BLaER1 (cell line): ENCODE measurements around the gene TTLL9.
A peak's percentile ranks its signal among the peaks of the same experiment; 100 is the strongest.

Experiments used
- H3K27ac ChIP-seq: shearing (Covaris generic); formaldehyde crosslinking; 2 replicates; pipeline ENCODE4 v1.8.1; 2022
- H3K27me3 ChIP-seq: shearing (Covaris generic); formaldehyde crosslinking; 2 replicates; pipeline ENCODE4 v1.8.1; 2022
- H3K36me3 ChIP-seq: shearing (Covaris generic); formaldehyde crosslinking; 2 replicates; pipeline ENCODE4 v1.8.1; 2022
- H3K4me1 ChIP-seq: shearing (Covaris generic); formaldehyde crosslinking; 2 replicates; pipeline ENCODE4 v1.8.1; 2022
- H3K4me2 ChIP-seq: shearing (Covaris generic); formaldehyde crosslinking; 2 replicates; pipeline ENCODE4 v1.8.1; 2022
- H3K4me3 ChIP-seq: shearing (Covaris generic); formaldehyde crosslinking; 2 replicates; pipeline ENCODE4 v1.8.1; 2022
- H3K9ac ChIP-seq: shearing (Covaris generic); formaldehyde crosslinking; 2 replicates; pipeline ENCODE4 v1.8.1; 2022
- H3K9me3 ChIP-seq: shearing (Covaris generic); formaldehyde crosslinking; 2 replicates; pipeline ENCODE4 v1.8.1; 2022
- H4K20me1 ChIP-seq: shearing (Covaris generic); formaldehyde crosslinking; 2 replicates; pipeline ENCODE4 v1.8.1; 2022
- Cebpa-rat ChIP-seq: shearing (Covaris generic); IDR thresholded peaks from 2 replicates; pipeline ENCODE4 v1.8.1; 2022

Gene TTLL9

GRCh38 chr20:31969991-31970390 is 99.6 kb downstream of the TTLL9 start:
- Histone ChIP-seq H3K27ac (no peak overlapping the region), H3K9ac (no peak overlapping the region), H3K9me3 (no peaks in the 10 kb centered on the region), H3K4me2 (peak overlapping the region; percentile 98), H3K4me3 (no peak overlapping the region), H3K27me3 (peaks cover 28% of the 10 kb centered on the region), H3K4me1 (peaks cover 77% of the 10 kb centered on the region), H4K20me1 (0 out of 2 replicates have a peak, but pooled peaks cover 12% of the 10 kb centered on the region), H3K36me3 (no peaks in the 10 kb centered on the region)
- no peak for TF ChIP-seq Cebpa-rat

- no peaks in the 10 kb centered on the region for H3K9me3 ChIP-seq
- peaks cover 10% of the 10 kb centered on the region for H3K27me3 ChIP-seq
- H3K4me3 ChIP-seq: peak overlapping the region; percentile 19; the same call in 1 of the 2 replicates
- peaks cover 99% of the 10 kb centered on the region for H3K4me1 ChIP-seq
- H3K27ac ChIP-seq: peak overlapping the region; percentile 38; the same call in 1 of the 2 replicates
- H4K20me1 ChIP-seq: 0 out of 2 replicates have a peak, but pooled peaks cover 12% of the 10 kb centered on the region
- peak overlapping the region; percentile 87 for H3K4me2 ChIP-seq
- TF ChIP-seq Cebpa-rat: no peak
- peak overlapping the region; percentile 35; the same call in 1 of the 2 replicates for H3K9ac ChIP-seq
- no peaks in the 10 kb centered on the region for H3K36me3 ChIP-seq
These were observed 102.1 kb downstream of the TTLL9 start for GRCh38 chr20:31972471-31973021.

GRCh38 chr20:31974296-31974695 is 103.9 kb downstream of the TTLL9 start:
- no peak for TF ChIP-seq Cebpa-rat
- Histone ChIP-seq H3K4me1 (peaks cover 95% of the 10 kb centered on the region), H3K4me2 (peak overlapping the region; percentile 87), H4K20me1 (no peaks in the 10 kb centered on the region), H3K27me3 (no peaks in the 10 kb centered on the region), H3K27ac (peak overlapping the region; percentile 76; the same call in 1 of the 2 replicates), H3K9me3 (no peaks in the 10 kb centered on the region), H3K36me3 (no peaks in the 10 kb centered on the region), H3K9ac (peak overlapping the region; percentile 46; the same call in 1 of the 2 replicates), H3K4me3 (peak overlapping the region; percentile 33; the same call in 1 of the 2 replicates)

- H3K4me3 ChIP-seq: peak overlapping the region; percentile 33; the same call in 1 of the 2 replicates
- H3K9ac ChIP-seq: peak overlapping the region; percentile 46; the same call in 1 of the 2 replicates
- H4K20me1 ChIP-seq: no peaks in the 10 kb centered on the region
- H3K27ac ChIP-seq: peak overlapping the region; percentile 76
- no peaks in the 10 kb centered on the region for H3K9me3 ChIP-seq
- peaks cover 94% of the 10 kb centered on the region for H3K4me1 ChIP-seq
- H3K4me2 ChIP-seq: peak overlapping the region; percentile 87
- TF ChIP-seq Cebpa-rat: no peak
- no peaks in the 10 kb centered on the region for H3K27me3 ChIP-seq
- H3K36me3 ChIP-seq: no peaks in the 10 kb centered on the region
These were observed 104.6 kb downstream of the TTLL9 start for GRCh38 chr20:31974951-31975487.

GRCh38 chr20:31975874-31976273 is 105.4 kb downstream of the TTLL9 start:
- peak overlapping the region; percentile 64 for H3K4me2 ChIP-seq
- no peaks in the 10 kb centered on the region for H4K20me1 ChIP-seq
- no peaks in the 10 kb centered on the region for H3K36me3 ChIP-seq
- H3K4me3 ChIP-seq: no peak overlapping the region
- peaks cover 86% of the 10 kb centered on the region for H3K4me1 ChIP-seq
- no peaks in the 10 kb centered on the region for H3K27me3 ChIP-seq
- TF ChIP-seq Cebpa-rat: no peak
- no peak overlapping the region for H3K9ac ChIP-seq
- peak overlapping the region; percentile 12; the same call in 1 of the 2 replicates for H3K27ac ChIP-seq
- H3K9me3 ChIP-seq: no peaks in the 10 kb centered on the region

GRCh38 chr20:31977080-31977479 is 106.6 kb downstream of the TTLL9 start:
- peaks cover 74% of the 10 kb centered on the region for H3K4me1 ChIP-seq
- H3K27ac ChIP-seq: peak overlapping the region; percentile 12; the same call in 1 of the 2 replicates
- no peaks in the 10 kb centered on the region for H3K36me3 ChIP-seq
- H3K27me3 ChIP-seq: no peaks in the 10 kb centered on the region
- H4K20me1 ChIP-seq: no peaks in the 10 kb centered on the region
- peak overlapping the region; percentile 64 for H3K4me2 ChIP-seq
- no peak overlapping the region for H3K4me3 ChIP-seq
- H3K9ac ChIP-seq: no peak overlapping the region; the same call in 1 of the 2 replicates
- H3K9me3 ChIP-seq: no peaks in the 10 kb centered on the region
- TF ChIP-seq Cebpa-rat: no peak

GRCh38 chr20:31979713-31980426 is 109.4 kb downstream of the TTLL9 start:
- no peak for TF ChIP-seq Cebpa-rat
- H3K4me2 ChIP-seq: no peak overlapping the region
- no peaks in the 10 kb centered on the region for H3K27me3 ChIP-seq
- H4K20me1 ChIP-seq: no peaks in the 10 kb centered on the region
- no peak overlapping the region for H3K27ac ChIP-seq
- no peaks in the 10 kb centered on the region for H3K36me3 ChIP-seq
- no peak overlapping the region for H3K4me3 ChIP-seq
- no peaks in the 10 kb centered on the region for H3K9me3 ChIP-seq
- H3K9ac ChIP-seq: no peak overlapping the region
- peaks cover 59% of the 10 kb centered on the region for H3K4me1 ChIP-seq

GRCh38 chr20:31981784-31982183 is 111.3 kb downstream of the TTLL9 start:
- H3K27ac ChIP-seq: no peak overlapping the region
- no peak overlapping the region for H3K9ac ChIP-seq
- H3K4me3 ChIP-seq: no peak overlapping the region
- H4K20me1 ChIP-seq: no peaks in the 10 kb centered on the region
- peaks cover 46% of the 10 kb centered on the region for H3K4me1 ChIP-seq
- H3K27me3 ChIP-seq: no peaks in the 10 kb centered on the region
- no peak for TF ChIP-seq Cebpa-rat
- no peaks in the 10 kb centered on the region for H3K9me3 ChIP-seq
- no peaks in the 10 kb centered on the region for H3K36me3 ChIP-seq
- H3K4me2 ChIP-seq: no peak overlapping the region

GRCh38 chr20:31984981-31985471 is 114.6 kb downstream of the TTLL9 start:
- Histone ChIP-seq H3K36me3 (no peaks in the 10 kb centered on the region), H3K9ac (peak overlapping the region; percentile 38; the same call in 1 of the 2 replicates), H3K27me3 (no peaks in the 10 kb centered on the region), H3K4me2 (peak overlapping the region; percentile 42), H3K27ac (no peak overlapping the region; the same call in 1 of the 2 replicates), H3K9me3 (no peaks in the 10 kb centered on the region), H4K20me1 (no peaks in the 10 kb centered on the region), H3K4me3 (no peak overlapping the region), H3K4me1 (peaks cover 20% of the 10 kb centered on the region)
- TF ChIP-seq Cebpa-rat: no peak

- Histone ChIP-seq H4K20me1 (no peaks in the 10 kb centered on the region), H3K9ac (no peak overlapping the region), H3K9me3 (no peaks in the 10 kb centered on the region), H3K4me3 (no peak overlapping the region), H3K27me3 (no peaks in the 10 kb centered on the region), H3K4me2 (no peak overlapping the region), H3K36me3 (no peaks in the 10 kb centered on the region), H3K4me1 (peaks cover 23% of the 10 kb centered on the region), H3K27ac (no peak overlapping the region)
- TF ChIP-seq Cebpa-rat: no peak
These were observed 117.3 kb downstream of the TTLL9 start for GRCh38 chr20:31987744-31988143.
